Stimulated activated CD8-positive, alpha-beta memory T cell treated with anti-CD3 and anti-CD28 coated beads, Interleukin-2, amount 100 ng/mL, for 1 hour (primary cell): Measurements from ENCODE around the gene NYNRIN.
"Not testable (repeated sequence)": the region's sequence is repeated elsewhere in the genome, so short reads cannot be mapped to it uniquely, and the experiment has no call there.

Experiments
- DNase-seq, 2 donors: peaks; one replicate each; pipeline ENCODE4 v3.0.0-alpha.2; 2020; ENCODE audit warnings: low read depth in 2 of 2

NYNRIN gene

DNA sequence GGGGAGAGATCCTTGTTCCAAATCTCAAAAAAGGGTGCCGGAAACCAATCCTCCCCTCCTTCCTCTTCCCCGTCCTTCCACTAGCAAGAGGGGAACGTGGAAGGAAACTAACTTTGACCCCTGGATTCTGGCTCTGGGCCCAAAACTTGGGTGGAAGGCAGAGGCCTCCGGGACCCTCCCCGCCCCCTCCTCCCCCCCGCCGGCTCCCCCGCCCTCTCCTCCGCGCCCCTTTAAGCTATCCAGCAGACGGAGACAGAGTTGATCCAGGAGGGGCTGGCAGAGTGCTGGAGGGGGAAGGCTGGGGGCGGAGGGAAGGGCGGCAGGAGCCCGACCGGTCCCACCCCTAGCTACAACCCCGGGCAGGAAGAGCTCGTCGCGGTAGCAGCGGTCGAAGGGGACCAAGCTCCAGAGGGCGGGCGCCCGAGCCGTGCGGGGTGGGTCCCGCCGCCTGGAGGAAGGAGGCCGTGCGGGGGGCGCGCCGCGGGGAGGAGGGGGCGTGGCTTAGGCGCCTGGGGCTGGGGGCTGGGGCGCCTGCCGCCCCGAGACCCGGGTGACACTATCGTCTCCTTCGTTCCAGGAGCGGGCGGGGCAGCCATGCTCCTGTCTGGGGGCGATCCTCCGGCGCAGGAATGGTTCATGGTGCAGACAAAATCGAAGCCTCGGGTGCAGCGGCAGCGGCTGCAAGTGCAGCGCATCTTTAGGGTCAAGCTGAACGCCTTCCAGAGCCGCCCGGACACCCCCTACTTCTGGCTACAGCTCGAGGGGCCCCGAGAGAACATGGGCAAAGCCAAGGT is at the start of gene NYNRIN:
Gene NYNRIN, plus strand, starts transcription at position 351 of the 794 bp plus-strand sequence. Its CDS starts 244 bp downstream, at position 595.
- peak in 1 of 2 donors; percentile 2 for DNase-seq

DNA sequence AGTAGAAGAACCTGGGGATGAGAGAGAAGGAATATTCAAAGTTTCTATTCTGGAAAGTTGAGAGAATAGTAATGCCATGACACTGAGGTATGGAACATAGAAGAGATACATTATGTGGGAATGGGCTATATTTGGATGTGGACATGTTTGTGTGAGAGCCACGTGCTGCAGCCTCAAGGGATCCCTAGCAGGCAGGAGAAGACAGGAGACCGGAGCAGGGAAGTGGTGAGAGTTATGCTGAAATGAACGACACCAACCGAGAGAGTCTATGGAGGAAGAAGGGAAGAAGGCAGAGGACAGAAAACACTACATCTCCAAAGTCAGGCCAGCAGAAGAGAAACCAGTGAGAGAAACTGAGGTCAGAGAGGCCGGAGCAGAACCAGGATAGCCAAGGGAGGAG is 49.1 kb upstream of the NYNRIN start:
- DNase-seq: no peak

DNA sequence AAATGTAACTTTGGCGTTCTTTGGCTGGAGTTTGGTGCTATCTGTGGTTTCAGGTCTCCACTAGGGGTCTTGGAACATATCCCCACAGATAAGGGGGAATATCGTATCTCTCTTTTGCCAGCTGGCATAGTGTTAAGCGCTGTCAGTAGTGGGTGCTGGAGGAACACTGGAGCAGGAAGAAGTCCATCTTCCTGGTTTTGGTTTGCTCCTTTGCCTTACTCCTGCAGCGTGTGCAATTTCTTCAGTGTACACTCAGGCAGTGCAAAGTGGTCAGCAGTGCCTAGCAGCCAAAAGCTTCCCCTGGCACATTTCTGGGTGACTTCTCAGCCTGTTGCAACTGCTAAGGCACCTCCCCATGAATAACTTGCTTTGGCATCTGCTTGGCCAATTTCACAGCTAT is 47.3 kb upstream of the NYNRIN start:
- no peak for DNase-seq

DNA sequence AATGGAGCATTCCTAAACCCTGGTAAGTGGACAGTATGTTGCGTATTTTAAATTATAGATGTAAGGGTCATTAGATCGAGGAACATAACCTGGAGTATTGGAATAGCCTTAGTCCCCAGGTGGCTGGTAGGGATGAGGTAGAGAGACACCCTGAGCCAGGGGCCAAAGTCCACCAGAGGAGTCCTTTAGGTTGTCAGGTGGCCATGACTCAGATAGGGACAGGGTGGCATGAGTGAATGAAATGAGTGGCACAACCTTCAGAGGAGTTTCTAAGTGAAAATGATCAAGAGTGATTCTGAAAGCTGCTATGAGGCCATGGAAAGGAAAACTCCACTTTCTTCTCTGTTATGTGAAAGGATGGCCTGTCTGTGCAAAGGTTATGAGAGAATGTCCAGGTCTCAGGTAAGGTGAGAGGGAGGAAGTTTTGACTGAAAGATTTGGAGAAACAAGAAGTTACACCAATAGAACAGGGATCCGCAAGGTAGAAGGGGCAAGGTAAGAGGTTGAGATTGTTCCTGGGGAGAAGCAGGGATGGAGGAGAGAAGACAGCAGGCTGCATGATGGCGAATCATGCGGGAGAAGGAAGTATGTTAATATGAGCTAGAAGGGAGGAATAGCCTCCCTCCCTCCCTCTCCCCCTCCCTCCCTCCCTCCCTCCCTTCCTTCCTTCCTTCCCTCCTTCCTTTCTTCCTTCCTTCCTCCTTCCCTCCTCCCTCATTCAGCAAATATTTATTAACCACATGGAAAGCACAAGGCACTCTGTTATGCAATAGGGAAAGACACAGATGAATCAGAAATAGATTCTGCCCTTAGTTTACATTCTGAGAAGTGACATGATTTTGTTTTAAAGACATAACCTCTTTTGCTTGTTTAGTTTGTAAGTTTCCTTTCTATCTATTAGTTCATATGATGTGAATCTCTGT is 45.0 kb upstream of the NYNRIN start:
- no peak for DNase-seq

DNA sequence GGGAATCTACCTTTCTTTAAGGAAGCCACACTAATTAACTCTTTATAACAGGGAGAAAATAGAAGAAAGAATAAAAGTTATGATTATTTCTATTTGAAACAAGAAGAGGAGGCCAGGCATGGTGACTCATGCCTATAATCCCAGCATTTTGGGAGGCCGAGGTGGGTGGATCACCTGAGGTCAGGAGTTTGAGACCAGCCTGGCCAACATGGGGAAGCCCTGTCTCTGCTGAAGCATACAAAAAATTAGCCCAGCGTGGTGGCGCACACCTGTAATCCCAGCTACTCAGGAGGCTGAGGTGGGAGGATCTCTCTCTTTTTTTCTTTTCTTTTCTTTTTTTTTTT is 44.3 kb upstream of the NYNRIN start:
- DNase-seq: not testable (repeated sequence)

DNA sequence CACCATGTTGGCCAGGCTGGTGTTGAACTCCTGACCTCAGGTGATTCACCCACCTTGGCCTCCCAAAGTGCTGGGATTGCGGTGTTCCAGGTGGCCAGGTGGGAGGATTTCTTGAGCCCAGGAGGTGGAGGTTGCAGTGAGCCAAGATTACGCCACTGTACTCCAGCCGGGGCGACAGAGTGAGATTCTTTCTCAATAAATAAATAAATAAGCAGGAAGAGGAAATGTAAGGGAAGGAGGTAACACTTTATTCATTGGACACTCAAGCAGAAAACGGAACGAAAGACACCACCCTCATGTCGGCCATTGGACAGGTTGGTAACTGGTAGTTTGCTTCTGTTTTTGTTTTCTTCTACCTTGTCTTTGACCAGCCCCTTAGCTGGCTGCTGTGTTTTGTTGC is 43.8 kb upstream of the NYNRIN start:
- DNase-seq: no peak

DNA sequence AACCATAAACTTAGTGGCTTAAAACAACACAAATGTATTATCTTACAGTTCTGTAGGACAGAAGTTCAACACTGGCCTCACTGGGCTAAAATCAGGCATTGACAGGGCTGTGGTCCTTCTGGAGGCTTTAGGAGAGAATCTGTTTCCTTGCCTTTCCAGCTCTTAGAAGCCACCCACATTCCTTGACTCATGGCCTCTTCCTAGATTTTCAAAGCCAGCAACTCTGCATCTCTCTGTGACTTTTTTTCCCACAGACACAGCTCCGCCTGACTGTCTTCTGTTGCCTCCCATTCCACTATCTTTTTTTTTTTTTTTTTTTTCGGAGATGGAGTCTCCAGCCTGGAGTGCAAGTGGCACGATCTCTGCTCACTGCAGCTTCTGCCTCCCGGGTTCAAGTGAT is 42.6 kb upstream of the NYNRIN start:
- DNase-seq: no peak

DNA sequence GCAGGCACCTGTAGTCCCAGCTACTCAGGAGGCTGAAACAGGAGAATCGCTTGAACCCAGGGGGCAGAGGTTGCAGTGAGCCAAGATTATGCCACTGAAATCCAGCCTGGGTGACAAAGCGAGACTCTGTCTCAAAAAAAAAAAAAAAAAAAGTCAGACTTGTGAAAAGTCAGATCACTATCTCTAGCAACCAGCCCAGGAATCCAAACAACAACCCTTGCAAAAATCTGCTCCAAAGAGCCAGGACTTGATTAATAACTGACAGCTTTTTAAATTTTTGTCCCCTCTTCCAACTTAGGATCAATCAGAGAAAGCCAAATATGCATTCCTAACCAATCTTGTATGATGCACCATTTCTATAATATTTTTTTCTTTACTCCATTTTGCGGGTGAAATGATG is 38.5 kb upstream of the NYNRIN start:
- DNase-seq: no peak

DNA sequence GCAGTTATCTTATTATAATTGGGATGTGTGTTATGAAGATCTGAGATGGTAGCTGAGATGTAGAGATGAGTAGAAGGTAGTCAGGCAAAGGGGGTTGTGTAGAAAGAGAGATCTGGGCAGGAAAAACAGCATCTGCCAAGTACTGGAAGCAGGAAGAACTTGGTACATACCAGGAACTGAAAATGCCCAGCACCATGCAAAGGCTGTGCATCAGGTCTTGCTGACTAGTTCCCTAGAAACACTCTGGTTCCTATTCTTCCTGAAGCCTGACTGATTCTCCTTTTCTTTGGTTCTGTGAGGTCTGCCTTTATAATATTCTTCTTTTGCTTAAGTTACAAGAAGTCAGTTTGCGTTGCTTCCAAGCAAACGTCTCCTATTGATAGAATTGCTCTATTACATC is 37.5 kb upstream of the NYNRIN start:
- DNase-seq: no peak

DNA sequence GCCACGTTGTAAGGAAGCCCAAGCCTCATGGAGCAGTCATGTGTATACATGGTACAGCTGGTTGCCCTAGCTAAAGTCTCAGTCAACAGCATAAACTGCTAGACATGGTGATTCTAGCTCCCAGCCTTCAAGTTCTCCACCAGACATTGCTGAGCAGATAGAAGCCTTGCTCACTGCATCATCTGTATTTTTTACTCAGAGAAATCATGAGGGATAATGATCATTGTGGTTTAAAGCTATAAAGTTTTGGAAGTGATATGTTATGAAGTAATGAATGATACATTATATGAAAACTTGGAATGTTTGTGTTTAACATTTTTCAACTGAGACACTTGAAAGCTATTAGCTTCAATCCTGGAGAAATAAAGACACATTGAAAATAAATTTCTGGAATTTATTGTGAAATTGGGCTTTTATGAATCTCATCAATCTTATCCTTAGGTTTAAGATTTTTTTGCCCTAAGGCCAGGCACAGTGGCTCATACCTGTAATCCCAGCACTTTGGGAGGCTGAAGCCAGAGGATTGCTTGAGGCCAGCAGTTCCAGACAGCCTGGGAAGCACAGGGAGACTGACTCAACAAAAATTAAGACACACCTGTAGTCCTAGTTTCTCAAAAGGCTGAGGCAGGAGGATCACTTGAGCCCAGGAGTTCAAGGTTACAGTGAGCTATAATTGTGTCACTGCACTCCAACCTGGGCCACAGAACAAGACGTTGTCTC is 36.4 kb upstream of the NYNRIN start:
- DNase-seq: no peak

DNA sequence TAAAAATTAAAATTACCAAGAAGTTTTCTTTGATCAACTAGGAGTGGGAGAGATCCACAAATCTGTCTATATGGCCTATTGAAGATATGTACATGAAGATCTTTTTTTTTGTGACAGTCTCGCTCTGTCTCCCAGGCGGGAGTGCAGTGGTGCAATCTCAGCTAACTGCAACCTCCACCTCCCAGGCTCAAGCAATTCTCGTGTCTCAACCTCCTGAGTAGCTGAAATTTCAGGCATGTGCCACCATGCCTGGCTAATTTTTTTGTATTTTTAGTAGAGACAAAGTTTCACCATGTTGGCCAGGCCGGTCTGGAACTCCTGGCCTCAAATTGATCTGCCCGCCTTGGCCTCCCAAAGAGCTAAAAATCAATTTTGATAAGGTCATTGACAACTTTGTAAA is 35.4 kb upstream of the NYNRIN start:
- no peak for DNase-seq

DNA sequence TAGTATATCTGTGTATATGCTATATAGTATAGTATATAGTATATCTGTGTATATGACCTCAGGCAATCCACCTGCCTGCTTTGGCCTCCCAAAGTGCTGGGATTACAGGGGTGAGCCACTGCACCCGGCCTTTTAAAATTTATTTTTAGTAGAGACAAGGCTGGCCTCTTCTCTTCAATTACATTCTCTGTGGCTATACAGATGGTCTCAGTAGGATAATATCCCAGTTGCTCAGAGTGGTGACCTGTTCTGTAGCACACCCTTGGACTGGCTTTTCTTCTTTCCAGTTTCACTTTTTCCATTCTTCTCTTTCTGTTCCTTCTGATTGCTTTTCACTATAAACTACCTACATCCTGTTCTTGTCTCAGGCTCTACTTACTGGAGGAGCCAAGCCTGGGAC is 34.0 kb upstream of the NYNRIN start:
- no peak for DNase-seq

DNA sequence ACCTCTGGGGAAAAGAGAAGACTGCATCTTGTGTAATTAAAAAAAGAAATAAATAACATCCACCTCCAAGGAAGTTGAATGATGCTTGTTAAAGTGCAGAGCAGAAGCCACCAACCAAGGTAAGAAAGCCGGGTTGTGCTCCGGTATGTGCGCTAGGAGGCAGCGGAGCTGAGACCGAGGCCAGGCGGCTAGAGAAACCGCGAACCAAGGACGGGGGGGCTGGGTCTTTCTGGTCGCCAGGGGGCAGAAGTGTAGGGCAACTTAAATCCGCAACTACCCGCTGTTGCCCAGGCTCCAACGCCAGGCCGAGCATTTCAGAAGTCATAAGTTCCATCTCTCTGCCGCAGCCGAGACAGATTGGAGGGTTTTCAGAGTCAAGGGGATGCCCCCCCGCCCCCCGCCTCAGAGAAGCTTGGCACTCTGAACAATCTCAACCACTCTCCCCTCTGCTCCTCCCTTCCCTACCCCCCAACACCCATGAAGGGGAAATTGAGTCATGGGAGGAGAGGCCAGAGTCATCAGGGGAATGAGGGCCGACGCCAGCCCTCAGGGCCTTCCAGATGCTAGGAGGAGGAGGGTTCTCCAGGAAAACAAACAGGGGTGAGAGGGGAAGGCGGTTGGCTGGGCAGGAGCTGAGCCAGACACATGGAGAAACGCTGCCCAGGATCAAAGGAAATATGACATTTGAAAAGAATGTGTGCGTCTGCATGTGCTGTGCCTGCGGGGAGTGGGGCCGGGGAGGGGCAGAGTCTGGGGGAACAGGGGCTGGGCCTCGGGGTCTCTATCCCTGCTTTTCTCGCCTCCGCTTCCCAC is 33.0 kb upstream of the NYNRIN start:
- DNase-seq: peak; percentile 36 to 43

DNA sequence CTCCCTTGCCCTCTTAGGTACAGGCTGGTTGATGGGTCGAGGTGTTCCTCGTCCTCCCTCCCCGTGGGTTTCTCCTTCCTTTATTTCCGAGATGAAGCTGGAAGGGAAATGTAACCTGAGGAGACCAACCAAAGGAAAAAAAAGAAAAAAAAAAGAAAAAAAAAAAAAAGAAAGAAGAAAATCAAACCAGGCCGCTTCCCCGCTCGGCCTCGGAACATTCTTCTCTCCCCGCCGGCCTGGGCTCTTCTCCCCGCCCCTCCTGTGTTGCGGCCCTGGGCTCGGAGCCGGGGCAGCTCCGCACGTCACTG is 32.4 kb upstream of the NYNRIN start:
- no peak for DNase-seq

DNA sequence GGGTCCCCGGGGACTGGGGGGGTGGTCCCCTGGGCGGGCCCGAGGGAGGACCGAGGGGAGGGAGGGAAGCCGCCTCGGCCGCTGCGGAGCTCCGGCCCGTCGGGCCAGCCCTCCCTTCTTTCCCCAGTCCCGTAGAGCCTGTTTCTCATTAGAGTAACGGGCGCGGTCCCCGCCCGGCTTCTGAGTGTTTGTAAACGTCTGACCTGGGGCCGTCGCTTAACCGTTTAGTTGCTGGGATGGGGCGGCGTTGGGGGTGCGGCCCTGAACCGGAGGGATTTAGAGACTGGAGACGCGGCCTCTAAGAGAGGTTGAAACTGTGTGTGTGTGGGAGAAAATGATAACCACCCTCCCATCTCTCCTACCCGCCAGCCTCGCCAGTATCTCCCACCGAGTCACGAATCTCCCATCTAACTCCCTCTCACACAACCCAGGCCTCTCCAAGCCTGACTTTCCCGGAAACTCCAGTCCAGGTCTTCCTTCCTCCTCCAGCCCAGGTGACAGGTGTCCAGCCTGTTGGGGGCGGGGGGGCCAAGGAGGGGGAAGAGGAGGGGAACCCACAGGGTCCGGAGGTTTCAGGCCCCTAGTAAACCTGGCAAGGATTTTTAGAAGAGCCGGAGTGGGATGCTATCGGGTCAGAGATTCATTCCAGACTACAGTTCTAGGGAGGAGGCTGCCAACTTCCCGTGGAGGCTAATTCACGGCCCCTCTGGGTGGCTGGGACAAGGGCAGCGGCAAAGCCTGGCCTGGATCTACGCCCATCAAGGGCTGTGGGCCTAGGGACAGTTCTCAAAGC is 31.9 kb upstream of the NYNRIN start:
- DNase-seq: no peak

DNA sequence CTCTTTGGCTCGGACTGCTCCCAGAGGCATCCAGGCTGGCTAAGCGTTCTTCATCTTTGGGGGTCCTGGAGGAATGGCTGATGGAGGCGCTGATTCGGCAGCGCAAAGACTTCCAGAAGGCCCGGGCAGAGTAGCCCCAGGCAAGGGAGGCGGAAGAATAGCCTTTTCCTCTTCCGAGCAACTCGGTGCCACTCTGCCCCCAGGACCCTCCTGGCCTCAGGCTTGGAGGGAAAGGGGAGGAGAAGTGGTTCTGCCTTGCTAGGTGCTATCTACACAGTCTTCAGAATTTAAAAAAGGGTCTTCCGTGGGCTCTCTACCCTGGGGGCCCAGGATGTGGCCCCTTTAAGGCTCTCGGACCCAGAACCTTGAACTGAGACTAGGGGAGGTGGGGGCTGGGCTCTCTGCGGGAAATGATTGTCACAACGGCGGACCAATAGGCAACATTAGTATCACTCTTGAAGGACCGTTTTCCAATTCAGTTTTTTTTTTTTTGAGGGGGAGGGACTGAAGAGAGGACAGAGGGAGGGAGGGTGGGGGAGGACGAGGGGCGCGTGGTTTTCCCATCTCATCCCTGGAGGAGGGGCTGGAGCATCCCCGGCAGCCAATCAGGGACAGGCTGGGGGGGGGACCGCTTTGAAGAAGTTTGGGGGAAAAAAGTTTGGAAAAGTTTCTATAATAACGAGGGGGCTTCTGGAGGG is 31.1 kb upstream of the NYNRIN start, which contains the start of gene NFATC4:
Gene NFATC4, plus strand, starts transcription at position 671 of the 698 bp plus-strand sequence. CDS start 157 bp downstream, outside the sequence.
- DNase-seq: no peak

DNA sequence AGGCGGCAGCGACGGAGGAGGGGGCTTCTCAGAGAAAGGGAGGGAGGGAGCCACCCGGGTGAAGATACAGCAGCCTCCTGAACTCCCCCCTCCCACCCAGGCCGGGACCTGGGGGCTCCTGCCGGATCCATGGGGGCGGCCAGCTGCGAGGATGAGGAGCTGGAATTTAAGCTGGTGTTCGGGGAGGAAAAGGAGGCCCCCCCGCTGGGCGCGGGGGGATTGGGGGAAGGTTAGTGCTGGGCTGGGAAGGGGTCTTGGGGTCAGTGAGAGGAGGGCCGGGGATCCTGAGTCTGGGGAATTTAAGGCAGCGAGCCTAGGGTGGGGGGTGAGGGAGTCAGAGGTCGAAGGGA is 30.6 kb upstream of the NYNRIN start:
- no peak for DNase-seq

DNA sequence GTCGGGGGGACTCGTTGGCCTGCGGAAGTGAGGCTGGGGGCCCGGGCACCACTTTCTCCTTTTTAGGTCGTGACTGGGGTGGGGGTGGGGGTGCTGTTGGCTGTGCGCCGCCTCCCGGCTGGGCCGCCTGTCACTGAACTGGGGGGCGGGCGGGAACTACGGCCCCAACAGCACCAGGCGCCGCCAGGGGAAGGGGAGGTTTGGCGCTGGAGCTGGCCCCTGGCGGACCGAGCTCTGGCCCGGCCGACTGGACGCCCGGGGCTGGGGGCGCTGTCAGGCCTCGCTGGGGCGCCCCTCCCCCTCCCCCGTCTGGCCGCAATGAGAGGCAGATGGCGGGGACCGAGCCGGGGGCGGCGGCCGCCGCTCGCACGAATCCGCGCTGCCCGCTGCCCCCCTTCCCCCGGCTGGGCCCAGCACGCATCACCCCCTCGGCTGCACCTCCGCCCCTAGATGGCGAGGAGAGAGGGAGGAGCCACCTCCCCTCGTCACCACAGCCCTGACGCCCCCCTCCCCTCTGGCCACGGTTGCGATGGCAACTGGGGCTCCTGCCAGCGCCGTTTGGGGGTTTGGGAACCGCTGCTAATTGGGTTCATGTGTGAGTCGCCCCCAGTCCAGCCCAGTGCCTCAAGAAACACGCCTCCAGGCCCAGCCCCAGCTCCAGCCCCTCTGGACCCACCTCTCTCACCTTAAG is 30.1 kb upstream of the NYNRIN start:
- DNase-seq: no peak

DNA sequence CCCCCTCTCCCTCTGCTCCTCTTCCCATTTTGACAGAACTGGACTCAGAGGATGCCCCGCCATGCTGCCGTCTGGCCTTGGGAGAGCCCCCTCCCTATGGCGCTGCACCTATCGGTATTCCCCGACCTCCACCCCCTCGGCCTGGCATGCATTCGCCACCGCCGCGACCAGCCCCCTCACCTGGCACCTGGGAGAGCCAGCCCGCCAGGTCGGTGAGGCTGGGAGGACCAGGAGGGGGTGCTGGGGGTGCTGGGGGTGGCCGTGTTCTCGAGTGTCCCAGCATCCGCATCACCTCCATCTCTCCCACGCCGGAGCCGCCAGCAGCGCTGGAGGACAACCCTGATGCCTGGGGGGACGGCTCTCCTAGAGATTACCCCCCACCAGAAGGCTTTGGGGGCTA is 29.3 kb upstream of the NYNRIN start:
- DNase-seq: no peak
